Endothelial cell of umbilical vein (primary cell): ENCODE results near the gene HINT1. TPM values are rescaled to one million over a fixed set of nuclear protein-coding genes. Genes with fewer than 3 reads are reported as not detected.

Source experiments
- BruUV-seq: library from RNA; stranded (reverse); fragments of 400-500 nt; replicated peaks from 2 replicates; lab custom pipeline; 2021; lab: Mats Ljungman, UMichigan
- CTCF ChIA-PET: fragments of 300-600, 350-600 bp; sonication (Branson Sonifier 250); formaldehyde crosslinking; loops from one replicate; lab custom pipeline; 2021; ENCODE audit warnings: antibody characterized with exemption, inconsistent platforms; lab: Charles Lee
- POLR2A ChIA-PET: fragments of 300-600, 350-600 bp; sonication (Branson Sonifier 250); formaldehyde crosslinking; loops from one replicate; lab custom pipeline; 2021; ENCODE audit warnings: antibody characterized with exemption, inconsistent platforms; lab: Charles Lee
- DNase-seq: peaks from one replicate; pipeline ENCODE4 v3.0.0-alpha.2; 2011; ENCODE audit warnings: low read depth, low spot score
- FAIRE-seq: peaks from 2 replicates; lab custom pipeline; 2011; peaks lifted over from hg19 to GRCh38; lab: Jason Lieb, UNC
- H2AFZ ChIP-seq: 2 replicates; pipeline ENCODE4 v1.6.0; 2012; ENCODE audit warnings: low read depth, low read length, control low read depth, inconsistent platforms
- H3K27ac ChIP-seq: 2 replicates; pipeline ENCODE4 v1.5.1; 2011; ENCODE audit warnings: low read depth, mild to moderate bottlenecking, control low read depth, low read length, moderate library complexity; ENCODE audit not compliant: insufficient read depth
- H3K27me3 ChIP-seq, 2 experiments: 2 replicates each; pipeline versions ENCODE4 v1.6.0 to v1.6.1; 2011; ENCODE audit warnings: low read length in 2 of 2, mixed read lengths in 1 of 2; ENCODE audit not compliant: control insufficient read depth in 2 of 2, insufficient read depth in 2 of 2
- H3K36me3 ChIP-seq, 2 experiments: 2 replicates in 1 of 2; 3 replicates in 1 of 2; pipeline ENCODE4 v1.5.1; 2011; ENCODE audit warnings: low read length in 2 of 2, mild to moderate bottlenecking in 1 of 2, moderate library complexity in 1 of 2; ENCODE audit not compliant: control insufficient read depth in 2 of 2, insufficient read depth in 2 of 2; ENCODE audit errors: extremely low read depth in 1 of 2
- H3K4me1 ChIP-seq: 3 replicates; pipeline ENCODE4 v1.5.1; 2011; ENCODE audit warnings: mild to moderate bottlenecking, low read length; ENCODE audit not compliant: control insufficient read depth, insufficient read depth; ENCODE audit errors: extremely low read depth
- H3K4me2 ChIP-seq: 2 replicates; pipeline ENCODE4 v1.6.1; 2011; ENCODE audit warnings: low read length, control low read depth, mixed read lengths; ENCODE audit not compliant: insufficient read depth
- H3K4me3 ChIP-seq, 3 experiments: fragments of 200-600 bp in 1 of 3; sonication (generic), shearing (Covaris generic) in 1 of 3; replicated peaks in 1 of 3; 2 replicates each; pipeline ENCODE4 v1.5.1; 2011 to 2016; ENCODE audit warnings: control low read depth in 3 of 3, low read length in 3 of 3, mild to moderate bottlenecking in 2 of 3, inconsistent platforms in 1 of 3, low read depth in 1 of 3, moderate library complexity in 1 of 3; ENCODE audit not compliant: insufficient read depth in 1 of 3
- H3K79me2 ChIP-seq: 2 replicates; pipeline ENCODE4 v1.6.0; 2012; ENCODE audit warnings: low read length, inconsistent platforms; ENCODE audit not compliant: control insufficient read depth, insufficient read depth
- H3K9ac ChIP-seq: replicated peaks from 2 replicates; pipeline ENCODE3; 2011; ENCODE audit warnings: low read length, control low read depth; ENCODE audit not compliant: insufficient read depth; ENCODE audit errors: extremely low read depth
- H3K9me1 ChIP-seq: replicated peaks from 3 replicates; pipeline ENCODE4 v1.6.0; 2011; ENCODE audit warnings: mild to moderate bottlenecking, low read length; ENCODE audit not compliant: control insufficient read depth, insufficient read depth; ENCODE audit errors: extremely low read depth
- H3K9me3 ChIP-seq: replicated peaks from 2 replicates; pipeline ENCODE4 v1.5.1; 2012; ENCODE audit warnings: low read length, inconsistent platforms; ENCODE audit not compliant: control insufficient read depth, insufficient read depth
- H4K20me1 ChIP-seq: replicated peaks from 2 replicates; pipeline ENCODE3; 2011; ENCODE audit warnings: mild to moderate bottlenecking, low read length; ENCODE audit not compliant: control insufficient read depth, insufficient read depth; ENCODE audit errors: extremely low read depth
- CTCF ChIP-seq, 2 donors: IDR thresholded peaks; 1 replicate in 1 of 2; 2 replicates in 1 of 2; pipeline ENCODE4 v1.5.1; 2011; ENCODE audit warnings: low read length in 2 of 2, mild to moderate bottlenecking in 2 of 2, moderate library complexity in 2 of 2, control low read depth in 1 of 2, inconsistent platforms in 1 of 2, low read depth in 1 of 2; ENCODE audit not compliant: insufficient read depth in 1 of 2; ENCODE audit errors: extremely low read depth in 1 of 2
- EZH2 ChIP-seq: IDR thresholded peaks from 2 replicates; pipeline ENCODE4 v1.6.1; 2012; ENCODE audit warnings: borderline replicate concordance, low read depth, mild to moderate bottlenecking, moderate library complexity, low read length, inconsistent platforms; ENCODE audit not compliant: severe bottlenecking
- FOS ChIP-seq: IDR thresholded peaks from 2 replicates; pipeline ENCODE4 v1.6.1; 2011; ENCODE audit warnings: mild to moderate bottlenecking, low read length, moderate library complexity, borderline replicate concordance; ENCODE audit not compliant: insufficient read depth
- GATA2 ChIP-seq: IDR thresholded peaks from 2 replicates; pipeline ENCODE4 v1.7.0; 2011; ENCODE audit warnings: low read depth, mild to moderate bottlenecking, moderate library complexity, mixed read lengths, low read length; ENCODE audit not compliant: insufficient read length, insufficient read depth
- JUN ChIP-seq: IDR thresholded peaks from 2 replicates; pipeline ENCODE4 v1.6.1; 2011; ENCODE audit warnings: borderline replicate concordance, low read depth; ENCODE audit not compliant: insufficient read length, insufficient read depth
- MAX ChIP-seq: IDR thresholded peaks from 2 replicates; pipeline ENCODE4 v1.6.1; 2011; ENCODE audit not compliant: insufficient read depth, insufficient read length
- MYC ChIP-seq: IDR thresholded peaks from one replicate; pipeline ENCODE4 v1.6.1; 2011; ENCODE audit warnings: mild to moderate bottlenecking, low read depth, low read length
- POLR2A ChIP-seq: IDR thresholded peaks from 2 replicates; pipeline ENCODE4 v1.6.1; 2012; ENCODE audit warnings: low read depth, mild to moderate bottlenecking, control low read depth, low read length
- POLR2AphosphoS5 ChIP-seq: IDR thresholded peaks from 2 replicates; pipeline ENCODE4 v1.6.1; 2012; ENCODE audit warnings: low read depth, mild to moderate bottlenecking, control low read depth, low read length, moderate library complexity; ENCODE audit not compliant: insufficient read depth
- dilution Hi-C: fragments of 300-500 bp; cut with MboI; formaldehyde crosslinking; loops from one replicate; pipeline ENCODE4 v1.15.0; 2019; ENCODE audit warnings: low sequenced_read_pairs; ENCODE audit not compliant: extremely low pct_ligation_motif_present
- intact Hi-C: fragments of 100-400 bp; cut with micrococcal nuclease; formaldehyde crosslinking; loops from one replicate; pipeline ENCODE4 v1.10.0; 2022
- polyA plus RNA-seq, 4 experiments: library from polyadenylated mRNA; depleted of rRNA in 3 of 4; stranded (reverse) in 3 of 4; unstranded in 1 of 4; fragments of >200 nt; gene quantifications; 2 replicates each; pipeline versions ENCODE4 v1.2.1 to v1.2.3, GENCODE V29; 2011 to 2012; ENCODE audit warnings: missing spikeins in 1 of 4
- total RNA-seq: library from RNA; stranded (reverse); gene quantifications from 2 replicates; pipeline ENCODE4 v1.2.3, GENCODE V29; 2021

Gene HINT1
- total and polyA plus RNA-seq, 2 donors (not counting 3 experiments of a cell fraction or from before 2014, with no cell fraction given) = 221 to 423 TPM

DNA sequence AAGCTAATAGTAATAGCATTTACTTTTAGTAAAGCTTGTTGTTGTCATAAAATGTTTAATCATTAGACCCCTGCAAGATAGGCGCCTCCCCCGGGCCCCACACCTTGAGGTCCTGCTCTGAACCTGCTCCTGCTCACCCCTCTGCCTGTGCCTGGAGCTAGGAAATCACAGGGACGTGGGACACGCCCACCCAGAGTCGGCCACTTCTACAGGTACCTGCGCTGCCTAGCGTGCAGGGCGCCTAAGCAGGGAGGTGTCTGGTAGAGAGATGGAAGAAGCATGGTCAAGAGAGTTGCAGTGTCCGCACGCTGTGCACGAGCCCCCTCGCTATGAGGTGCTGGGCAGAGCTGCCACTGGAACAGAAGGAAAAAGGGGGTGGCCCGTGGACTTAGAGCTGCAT, 52.6 kb downstream of the HINT1 start:
- no TSS peak for BruUV-seq
- no peak overlapping the region for H2AFZ ChIP-seq
- H3K4me3 ChIP-seq = no peak overlapping the region
- H3K9me3 ChIP-seq = no peaks in the 10 kb centered on the region
- dilution Hi-C loops = no loop called here
- no peak overlapping the region for H3K9ac ChIP-seq
- FAIRE-seq (no peak), DNase-seq (no peak)
- no peaks in the 10 kb centered on the region for H3K9me1 ChIP-seq
- TF ChIP-seq FOS = no peak
- TF ChIP-seq POLR2A = no peak
- no peak for TF ChIP-seq GATA2
- TF ChIP-seq JUN = no peak
- no peak for TF ChIP-seq POLR2AphosphoS5
- no peak for TF ChIP-seq MAX
- TF ChIP-seq CTCF (IDR thresholded peaks at IDR 0.05; ENCODE audit: extremely low read depth in 1 of 2, insufficient read depth in 1 of 2, low read depth in 1 of 2, low read length in 2 of 2) = no peak
- no peak for TF ChIP-seq EZH2
- TF ChIP-seq MYC = no peak
- H4K20me1 ChIP-seq = no peaks in the 10 kb centered on the region
- ChIA-PET POLR2A (no interaction called here), CTCF (interaction anchor here (2.5 to 2.7 kb wide), 3 partner anchors 241 to 1340 kb away, joined by 7 to 26 read pairs (median 21); no protein-coding TSS in a partner anchor)
- H3K27ac ChIP-seq = no peak overlapping the region
- no peaks in the 10 kb centered on the region for H3K36me3 ChIP-seq
- H3K27me3 ChIP-seq = no peaks in the 10 kb centered on the region
- no peak overlapping the region for H3K4me2 ChIP-seq
- intact Hi-C loops = loop anchor here (5.0 kb wide), 1 partner anchor 305 kb away; no protein-coding TSS in a partner anchor
- H3K79me2 ChIP-seq = no peaks in the 10 kb centered on the region
- H3K4me1 ChIP-seq = no peaks in the 10 kb centered on the region
